GM12801 (cell line): Measurements from ENCODE around the gene ZNF670.

Experiments used
- CTCF ChIP-seq: IDR thresholded peaks from one replicate; pipeline ENCODE4 v1.5.1; 2011; ENCODE audit warnings: control low read depth; ENCODE audit not compliant: insufficient read length; ENCODE audit errors: extremely low read depth

ZNF670 gene

GRCh38 chr1:247054992-247055415 lies 23.6 kb downstream of the ZNF670 start:
- no peak for TF ChIP-seq CTCF

GRCh38 chr1:247047702-247048101 lies 30.9 kb downstream of the ZNF670 start:
- no peak for TF ChIP-seq CTCF

GRCh38 chr1:247047260-247047659 lies 31.4 kb downstream of the ZNF670 start:
- TF ChIP-seq CTCF, result no peak

GRCh38 chr1:247043406-247043805 lies 35.2 kb downstream of the ZNF670 start:
- no peak for TF ChIP-seq CTCF

- no peak for TF ChIP-seq CTCF
These were observed 40.9 kb downstream of the ZNF670 start for GRCh38 chr1:247037511-247038320.
